Left ventricle myocardium inferior (tissue), 1 donor: ENCODE data around the gene COL25A1. TPM values are rescaled to one million over a fixed set of nuclear protein-coding genes. Genes with fewer than 3 reads are reported as not detected.

ENCODE experiments used
- DNase-seq: peaks from one replicate; pipeline ENCODE4 v3.0.0-alpha.2; 2020
- H3K27ac ChIP-seq: fragments of 200-600 bp; replicated peaks from 2 replicates; pipeline ENCODE4 v1.8.0; 2021
- H3K27me3 ChIP-seq: fragments of 200-600 bp; 2 replicates; pipeline ENCODE4 v1.8.0; 2021; ENCODE audit warnings: low read depth
- H3K36me3 ChIP-seq: fragments of 200-600 bp; 2 replicates; pipeline ENCODE4 v1.8.0; 2021
- H3K4me1 ChIP-seq: fragments of 200-600 bp; 2 replicates; pipeline ENCODE4 v1.8.0; 2021
- H3K4me3 ChIP-seq: fragments of 200-600 bp; 2 replicates; pipeline ENCODE4 v1.8.0; 2021; ENCODE audit warnings: mild to moderate bottlenecking, moderate library complexity
- H3K9me3 ChIP-seq: fragments of 200-600 bp; replicated peaks from 2 replicates; pipeline ENCODE4 v1.8.0; 2021
- CTCF ChIP-seq: fragments of 200-600 bp; IDR thresholded peaks from 2 replicates; pipeline ENCODE4 v1.8.0; 2021; ENCODE audit warnings: antibody characterized with exemption, mild to moderate bottlenecking, borderline replicate concordance
- intact Hi-C: fragments of 100-400 bp; cut with micrococcal nuclease; formaldehyde crosslinking; loops from one replicate; pipeline ENCODE4 v1.11.0; 2022
- total RNA-seq: library from RNA; stranded (reverse); fragmentation: NEBNext Ultra II Directional; extraction: Animal tissue kit (Norgen Biotek cat#: 25700); gene quantifications from one replicate; pipeline ENCODE4 v1.2.1, GENCODE V29; 2021
- donor health status: DM: no; HTN: yes; CAD: no; lungs with severe emphysema.

COL25A1 gene
- total RNA-seq, 1 donor from 2014 or later = 0.77 TPM

GRCh38 chr4:108920395-108921087 lies 381.9 kb downstream of the COL25A1 start:
- no peaks in the 10 kb centered on the region for H3K36me3 ChIP-seq

DNA sequence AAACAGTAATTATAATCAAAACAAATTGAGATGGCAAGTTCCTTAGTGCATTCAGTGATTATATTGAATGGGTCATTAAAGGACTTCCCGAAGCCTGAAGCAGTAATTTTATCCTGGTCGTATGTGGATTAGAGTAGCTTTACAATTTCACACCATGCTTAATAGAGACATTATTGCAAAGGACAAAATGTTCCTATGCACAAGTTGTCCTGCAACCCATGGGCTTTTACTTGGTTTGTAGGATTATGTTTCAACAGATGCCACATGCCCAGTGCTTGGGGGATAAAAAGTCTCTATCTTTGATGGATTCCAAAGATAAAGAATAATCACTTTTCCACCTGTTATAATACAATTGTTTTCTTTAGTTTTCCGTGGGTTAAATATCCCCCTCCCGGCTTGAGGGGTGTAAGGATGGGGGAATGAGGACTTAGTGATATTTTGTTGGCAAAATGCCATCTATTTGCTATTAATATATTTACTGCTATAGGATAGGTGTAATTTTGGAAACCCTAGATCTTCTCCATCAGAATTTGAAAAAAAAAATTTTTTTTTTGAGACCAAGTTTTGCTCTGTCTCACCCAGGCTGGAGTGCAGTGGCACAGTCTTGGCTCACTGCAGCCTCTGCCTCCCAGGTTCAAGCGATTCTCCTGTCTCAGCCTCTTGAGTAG lies 383.1 kb downstream of the COL25A1 start:
- no peaks in the 10 kb centered on the region for H3K27me3 ChIP-seq
- DNase-seq = no peak
- no peak overlapping the region for H3K27ac ChIP-seq
- no peaks in the 10 kb centered on the region for H3K36me3 ChIP-seq
- H3K4me1 ChIP-seq = no peaks in the 10 kb centered on the region
- H3K9me3 ChIP-seq = no peaks in the 10 kb centered on the region
- TF ChIP-seq CTCF = no peak
- intact Hi-C loops = no loop called here
- no peak overlapping the region for H3K4me3 ChIP-seq

More at GRCh38 chr4:108920395-108921087, 381.9 kb downstream of the COL25A1 start:
- Histone ChIP-seq H3K4me1 (peaks cover 3% of the 10 kb centered on the region), H3K27ac (no peak overlapping the region), H3K9me3 (no peaks in the 10 kb centered on the region), H3K4me3 (no peak overlapping the region), H3K27me3 (no peaks in the 10 kb centered on the region)
- TF ChIP-seq CTCF = no peak
- intact Hi-C loops = no loop called here
- DNase-seq = no peak

GRCh38 chr4:108917255-108917654 lies 385.2 kb downstream of the COL25A1 start:
- Histone ChIP-seq H3K27ac (no peak overlapping the region), H3K4me1 (no peaks in the 10 kb centered on the region), H3K27me3 (no peaks in the 10 kb centered on the region), H3K36me3 (no peaks in the 10 kb centered on the region), H3K4me3 (no peak overlapping the region), H3K9me3 (no peaks in the 10 kb centered on the region)
- intact Hi-C loops = no loop called here
- DNase-seq = no peak
- no peak for TF ChIP-seq CTCF

DNA sequence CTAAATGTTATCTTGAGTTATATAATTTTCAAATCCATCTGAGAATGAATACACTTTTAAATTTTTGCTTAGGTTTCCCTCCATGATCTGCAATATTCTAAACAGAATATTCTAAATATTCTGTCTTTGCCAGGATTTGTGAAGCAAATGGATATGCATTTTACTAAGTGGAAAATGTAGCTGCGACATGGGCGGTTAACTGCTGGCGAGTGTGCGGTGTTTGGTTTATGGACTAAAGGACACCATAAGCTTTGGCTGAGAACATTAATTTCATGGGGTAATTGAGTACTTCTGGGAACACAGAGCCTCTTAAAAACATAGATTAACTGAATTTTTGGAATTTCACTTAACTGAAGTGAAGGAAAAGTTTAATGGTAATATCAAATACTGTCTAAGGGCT lies 385.8 kb downstream of the COL25A1 start:
- Histone ChIP-seq H3K9me3 (no peaks in the 10 kb centered on the region), H3K27me3 (no peaks in the 10 kb centered on the region), H3K27ac (no peak overlapping the region), H3K4me3 (no peak overlapping the region), H3K4me1 (no peaks in the 10 kb centered on the region), H3K36me3 (no peaks in the 10 kb centered on the region)
- no peak for TF ChIP-seq CTCF
- intact Hi-C loops = no loop called here
- DNase-seq = no peak

DNA sequence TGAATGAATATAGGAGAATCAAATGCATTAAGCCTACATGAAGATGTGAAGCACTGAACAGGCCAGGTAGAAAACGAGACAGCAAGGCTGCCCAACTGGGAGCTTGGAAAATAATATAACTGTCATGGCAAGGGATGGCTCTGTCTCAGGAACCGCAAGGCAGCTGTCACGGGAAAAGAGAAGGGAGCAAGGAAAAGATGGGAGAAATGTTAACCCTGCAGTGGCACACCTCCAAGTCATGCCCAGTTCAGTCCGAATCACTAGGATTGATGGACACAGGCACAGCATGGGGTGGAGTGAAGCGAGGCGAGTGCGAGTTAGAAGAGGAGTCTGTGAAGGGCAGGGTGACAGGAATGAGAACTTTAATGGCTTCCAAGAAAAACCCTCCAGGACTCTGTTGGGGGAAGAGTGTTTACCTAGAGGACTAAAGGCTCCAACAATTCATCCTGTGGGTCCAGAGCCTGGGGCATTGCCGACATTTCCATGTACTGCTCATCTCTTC lies 395.5 kb downstream of the COL25A1 start:
- H3K4me3 ChIP-seq = no peak overlapping the region
- no peak for TF ChIP-seq CTCF
- H3K4me1 ChIP-seq = no peaks in the 10 kb centered on the region
- DNase-seq = no peak
- H3K27ac ChIP-seq = no peak overlapping the region
- intact Hi-C loops = no loop called here
- H3K36me3 ChIP-seq = no peaks in the 10 kb centered on the region
- H3K9me3 ChIP-seq = no peaks in the 10 kb centered on the region
- H3K27me3 ChIP-seq = peaks cover 5% of the 10 kb centered on the region
